Measurements from ENCODE around the gene EPHA3.

GRCh38 chr3:89278302-89279025 lies 171.0 kb downstream of the EPHA3 start:
- no peak for TF ChIP-seq CTCF (IDR thresholded peaks at IDR 0.05; ENCODE audit: poor library complexity)
- no peak for TF ChIP-seq EZH2 (IDR thresholded peaks at IDR 0.05; ENCODE audit: borderline replicate concordance)
- TF ChIP-seq EZH2phosphoT487 (IDR thresholded peaks at IDR 0.05; ENCODE audit: low read depth, severe bottlenecking, unreplicated experiment), result no peak
